HFFc6 (cell line): ENCODE measurements around the gene AHNAK. TPM values are rescaled to one million over a fixed set of nuclear protein-coding genes. Genes with fewer than 3 reads are reported as not detected.

ENCODE experiments used
- DNase-seq: peaks from one replicate; pipeline ENCODE4 v3.0.0-alpha.2; 2018
- H3K27ac Mint-ChIP-seq: 2 replicates; pipeline ENCODE4 v1.8.0; 2020; ENCODE audit warnings: mild to moderate bottlenecking, mixed read lengths
- H3K27me3 Mint-ChIP-seq: 2 replicates; pipeline ENCODE4 v1.8.0; 2021; ENCODE audit warnings: mild to moderate bottlenecking, moderate library complexity, mixed read lengths; ENCODE audit not compliant: insufficient read depth
- H3K36me3 Mint-ChIP-seq: 2 replicates; pipeline ENCODE4 v1.8.0; 2021; ENCODE audit warnings: low read depth, mixed read lengths
- H3K4me1 Mint-ChIP-seq: 2 replicates; pipeline ENCODE4 v1.8.0; 2020; ENCODE audit warnings: low read depth, mixed read lengths
- H3K4me3 Mint-ChIP-seq: 2 replicates; pipeline ENCODE4 v1.8.0; 2020; ENCODE audit warnings: mild to moderate bottlenecking, moderate library complexity, mixed read lengths
- H3K9me3 Mint-ChIP-seq: 2 replicates; pipeline ENCODE4 v1.8.0; 2020; ENCODE audit warnings: mild to moderate bottlenecking, mixed read lengths
- CTCF ChIP-seq: fragments of 200-600 bp; sonication (generic); IDR thresholded peaks from 2 replicates; pipeline ENCODE4 v1.5.0; 2021; ENCODE audit warnings: antibody characterized with exemption, mild to moderate bottlenecking
- total RNA-seq, 6 experiments: library from RNA; stranded (reverse); fragmentation: NEBNext Ultra II Directional; extraction: Animal tissue kit (Norgen Biotek cat#: 25700); gene quantifications; 2 replicates in 1 of 6; 3 replicates in 5 of 6; pipeline ENCODE4 v1.2.3, GENCODE V29; 2021

The AHNAK gene
- total RNA-seq, 6 experiments from 2014 or later, result 426 to 589 (median 452) TPM

GRCh38 chr11:62556108-62556874, 9.7 kb upstream of the AHNAK start:
- H3K36me3 Mint-ChIP-seq, result peaks cover 19% of the 10 kb centered on the region
- no peak for TF ChIP-seq CTCF
- peaks cover 10% of the 10 kb centered on the region for H3K27me3 Mint-ChIP-seq
- DNase-seq, result peak; percentile 97
- no peaks in the 10 kb centered on the region for H3K9me3 Mint-ChIP-seq
- H3K4me3 Mint-ChIP-seq, result peak overlapping the region; percentile 79
- H3K4me1 Mint-ChIP-seq, result peaks cover 86% of the 10 kb centered on the region
- H3K27ac Mint-ChIP-seq, result peak overlapping the region; percentile 98

- no peak for TF ChIP-seq CTCF
- peaks cover 19% of the 10 kb centered on the region for H3K36me3 Mint-ChIP-seq
- peak overlapping the region; percentile 79 for H3K4me3 Mint-ChIP-seq
- peak overlapping the region; percentile 98 for H3K27ac Mint-ChIP-seq
- no peak for DNase-seq
- peaks cover 10% of the 10 kb centered on the region for H3K27me3 Mint-ChIP-seq
- no peaks in the 10 kb centered on the region for H3K9me3 Mint-ChIP-seq
- H3K4me1 Mint-ChIP-seq, result peaks cover 79% of the 10 kb centered on the region
Measured at GRCh38 chr11:62555464-62556107, 9.0 kb upstream of the AHNAK start.

- no peak for TF ChIP-seq CTCF
- Mint-ChIP-seq H3K36me3 (peaks cover 12% of the 10 kb centered on the region), H3K27me3 (peaks cover 10% of the 10 kb centered on the region), H3K27ac (peak overlapping the region; percentile 98), H3K4me1 (peaks cover 69% of the 10 kb centered on the region), H3K4me3 (peak overlapping the region; percentile 86), H3K9me3 (no peaks in the 10 kb centered on the region)
- DNase-seq, result no peak
Measured at GRCh38 chr11:62554387-62555167, 8.0 kb upstream of the AHNAK start.

- H3K9me3 Mint-ChIP-seq, result no peaks in the 10 kb centered on the region
- peak; percentile 96 for DNase-seq
- H3K27me3 Mint-ChIP-seq, result peaks cover 10% of the 10 kb centered on the region
- peaks cover 7% of the 10 kb centered on the region for H3K36me3 Mint-ChIP-seq
- H3K27ac Mint-ChIP-seq, result peak overlapping the region; percentile 98
- TF ChIP-seq CTCF, result no peak
- H3K4me3 Mint-ChIP-seq, result peak overlapping the region; percentile 86
- H3K4me1 Mint-ChIP-seq, result peaks cover 64% of the 10 kb centered on the region
Measured at GRCh38 chr11:62553839-62554361, 7.3 kb upstream of the AHNAK start.

- H3K9me3 Mint-ChIP-seq, result no peaks in the 10 kb centered on the region
- H3K4me1 Mint-ChIP-seq, result peaks cover 70% of the 10 kb centered on the region
- TF ChIP-seq CTCF, result no peak
- H3K4me3 Mint-ChIP-seq, result peak overlapping the region; percentile 86
- H3K27ac Mint-ChIP-seq, result peak overlapping the region; percentile 98
- H3K27me3 Mint-ChIP-seq, result peaks cover 10% of the 10 kb centered on the region
- peaks cover 7% of the 10 kb centered on the region for H3K36me3 Mint-ChIP-seq
- peak; percentile 97 for DNase-seq
Measured at GRCh38 chr11:62553080-62553838, 6.7 kb upstream of the AHNAK start.
